ENCODE data around the gene SIMC1.

Gene SIMC1

DNA sequence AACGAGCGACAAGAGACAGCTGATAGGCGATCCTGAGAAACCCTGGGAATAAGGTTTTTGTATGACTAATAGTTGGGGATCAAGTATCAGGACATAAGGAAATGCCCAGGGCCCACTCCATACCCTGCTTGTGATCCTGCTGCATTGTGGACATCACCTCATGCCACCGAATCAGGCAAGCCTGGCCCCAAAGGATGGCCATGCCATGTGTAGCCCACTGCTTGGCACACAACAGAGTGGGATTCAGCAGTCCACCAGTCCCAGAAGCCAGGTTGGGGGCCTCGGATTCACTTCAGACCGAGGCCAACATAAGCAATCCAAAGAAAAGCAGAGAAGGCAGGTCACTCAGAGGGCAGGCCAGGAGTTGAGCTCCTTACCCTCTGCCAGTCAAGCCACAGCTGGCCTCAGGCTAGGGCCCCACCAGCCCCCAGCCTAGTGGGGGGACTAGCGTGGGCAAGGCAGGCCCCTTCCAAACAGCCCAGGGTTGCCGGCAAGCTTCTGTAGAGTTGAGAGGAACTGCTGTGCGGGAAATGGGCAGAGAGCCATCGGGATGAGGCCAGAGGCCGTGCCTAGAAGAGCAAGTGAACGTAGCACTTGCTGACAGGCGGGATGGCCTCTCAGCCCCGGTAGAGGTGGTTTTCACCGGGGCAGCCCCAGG, 145.2 kb downstream of the SIMC1 start:
- TF ChIP-seq CTCF (IDR thresholded peaks at IDR 0.05; ENCODE audit: low read depth, low read length): no peak
- no peak for DNase-seq (ENCODE audit: low read depth in 2 of 2)
- no peak overlapping the region for H3K4me3 ChIP-seq (replicated peaks in 1 of 2; ENCODE audit: low read depth in 2 of 2, low read length in 2 of 2)

DNA sequence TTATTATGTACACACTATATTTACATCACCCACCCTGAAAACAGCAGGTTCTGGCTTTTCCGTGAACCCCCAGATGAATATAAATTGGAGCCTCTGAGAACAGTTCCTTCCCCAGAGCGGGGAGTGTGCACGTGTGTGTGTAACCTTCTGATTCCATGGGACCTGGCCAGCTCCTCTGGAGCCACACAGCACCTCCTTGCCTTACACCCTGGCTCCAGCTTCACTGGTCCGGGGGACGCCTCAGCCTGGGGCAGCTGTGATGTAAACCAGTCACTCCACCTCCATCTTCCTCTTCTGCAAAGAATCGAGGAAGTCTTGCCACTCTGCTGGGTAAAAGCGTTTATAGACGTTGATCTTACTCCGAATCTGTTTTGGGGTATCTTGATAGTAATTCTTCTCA, 145.7 kb downstream of the SIMC1 start:
- no peak for TF ChIP-seq CTCF (IDR thresholded peaks at IDR 0.05; ENCODE audit: low read depth, low read length)
- DNase-seq (ENCODE audit: low read depth in 2 of 2): no peak
- H3K4me3 ChIP-seq (replicated peaks in 1 of 2; ENCODE audit: low read depth in 2 of 2, low read length in 2 of 2): no peak overlapping the region

DNA sequence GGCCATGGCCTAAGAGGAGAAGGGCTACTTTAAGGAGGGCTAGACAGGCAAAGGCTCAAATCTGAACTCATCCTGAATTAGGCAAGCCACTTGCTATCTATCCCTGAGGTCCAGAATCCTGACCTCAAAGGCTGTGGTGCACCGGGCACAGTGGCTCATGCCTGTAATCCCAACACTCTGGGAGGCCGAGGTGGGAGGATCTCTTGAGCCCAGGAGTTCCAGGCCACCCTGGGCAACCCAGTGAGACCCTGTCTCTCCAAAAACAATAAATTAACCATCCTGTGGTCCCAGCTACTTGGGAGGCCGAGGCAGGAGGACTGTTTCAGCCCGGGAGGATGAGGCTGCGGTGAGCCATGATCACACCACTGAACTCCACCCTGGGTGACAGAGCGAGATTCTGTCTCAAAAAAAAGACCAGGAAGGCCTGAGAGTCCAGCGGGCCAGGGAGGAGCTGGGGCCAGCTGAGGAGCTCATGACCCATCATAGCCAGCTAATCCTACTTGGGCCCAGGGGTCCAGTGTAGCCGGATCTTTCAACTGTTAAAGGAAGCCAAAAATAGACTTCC, 146.2 kb downstream of the SIMC1 start:
- TF ChIP-seq CTCF (IDR thresholded peaks at IDR 0.05; ENCODE audit: low read depth, low read length): no peak
- H3K4me3 ChIP-seq (replicated peaks in 1 of 2; ENCODE audit: low read depth in 2 of 2, low read length in 2 of 2): no peak overlapping the region
- no peak for DNase-seq (ENCODE audit: low read depth in 2 of 2)

GRCh38 chr5:176384991-176385390, 146.8 kb downstream of the SIMC1 start:
- H3K4me3 ChIP-seq (replicated peaks in 1 of 2; ENCODE audit: low read depth in 2 of 2, low read length in 2 of 2): no peak overlapping the region
- TF ChIP-seq CTCF (IDR thresholded peaks at IDR 0.05; ENCODE audit: low read depth, low read length): no peak
- no peak for DNase-seq (ENCODE audit: low read depth in 2 of 2)

DNA sequence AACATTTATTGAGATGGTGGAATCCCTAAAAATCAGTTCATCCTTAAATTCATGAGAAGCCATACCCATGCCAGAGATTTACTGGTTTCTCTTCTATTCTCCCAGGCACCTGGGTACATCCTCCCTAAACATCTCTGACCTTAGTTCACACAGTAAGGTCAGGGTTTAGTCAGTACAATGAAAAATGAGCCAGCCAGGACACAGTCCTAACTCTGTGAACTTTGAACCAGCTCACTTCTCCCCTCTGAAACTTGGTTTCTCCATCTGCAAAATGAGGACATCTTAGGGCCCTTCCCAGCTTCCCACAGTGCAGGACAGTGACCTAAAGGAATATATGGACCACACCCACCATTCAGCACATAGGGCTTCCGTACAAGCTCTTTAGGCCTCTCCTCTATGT, 148.3 kb downstream of the SIMC1 start:
- DNase-seq (ENCODE audit: low read depth in 2 of 2): no peak
- no peak for TF ChIP-seq CTCF (IDR thresholded peaks at IDR 0.05; ENCODE audit: low read depth, low read length)
- no peak overlapping the region for H3K4me3 ChIP-seq (replicated peaks in 1 of 2; ENCODE audit: low read depth in 2 of 2, low read length in 2 of 2)

- H3K4me3 ChIP-seq (replicated peaks in 1 of 2; ENCODE audit: low read depth in 2 of 2, low read length in 2 of 2): peak overlapping the region; percentile 95 to 99
- peak in 1 of 2 donors; percentile 19 for DNase-seq (ENCODE audit: low read depth in 2 of 2)
- TF ChIP-seq CTCF (IDR thresholded peaks at IDR 0.05; ENCODE audit: low read depth, low read length): no peak
Measured at GRCh38 chr5:176387384-176387925, 149.2 kb downstream of the SIMC1 start.

Measured in cardiac fibroblast (primary cell).